ENCODE data around the gene SEZ6L. TPM values are rescaled to one million over a fixed set of nuclear protein-coding genes. Genes with fewer than 3 reads are reported as not detected.
A peak's percentile ranks its signal among the peaks of the same experiment; 100 is the strongest.

The SEZ6L gene
- total RNA-seq, 1 experiment from 2014 or later: 0.13 TPM

GRCh38 chr22:26134654-26135330 lies 34.5 kb upstream of the SEZ6L start:
- H2BK120ac ChIP-seq (ENCODE audit: low read depth, low read length, poor library complexity, severe bottlenecking): no peak overlapping the region
- H3K9me3 Mint-ChIP-seq: no peaks in the 10 kb centered on the region
- no peaks in the 10 kb centered on the region; the same call in 1 of the 2 replicates for H3K4me1 ChIP-seq (ENCODE audit: insufficient read depth, low read length)
- no peaks in the 10 kb centered on the region for H3K23me2 ChIP-seq (ENCODE audit: insufficient read length, low read depth, low read length, poor library complexity, severe bottlenecking)
- no peak overlapping the region for H3K4me2 ChIP-seq (ENCODE audit: insufficient read depth, insufficient read length, low read length)
- H3K4ac ChIP-seq (ENCODE audit: low read depth, low read length): no peak overlapping the region
- H3K56ac ChIP-seq (ENCODE audit: insufficient read length, low read depth, low read length): no peak overlapping the region
- no peaks in the 10 kb centered on the region for H3K9me3 ChIP-seq (ENCODE audit: control insufficient read depth, low read depth, low read length)
- H3T11ph ChIP-seq (ENCODE audit: low read length): no peak overlapping the region
- no peak overlapping the region for H4K5ac ChIP-seq (ENCODE audit: insufficient read length, low read depth, low read length)
- no peak overlapping the region for H3K23ac ChIP-seq (ENCODE audit: insufficient read length, low read depth, low read length)
- H4K20me1 ChIP-seq (ENCODE audit: control insufficient read depth, insufficient read depth, insufficient read length): no peaks in the 10 kb centered on the region
- no peak overlapping the region for H3K18ac ChIP-seq (ENCODE audit: insufficient read length, low read depth, low read length)
- H4K91ac ChIP-seq (ENCODE audit: insufficient read length, low read depth, low read length): no peak overlapping the region
- H2AFZ ChIP-seq (ENCODE audit: low read length): no peak overlapping the region
- DNase-seq: no peak
- TF ChIP-seq CTCF (conservative IDR thresholded peaks at IDR 0.05): peak; percentile 69
- H3K27ac Mint-ChIP-seq: no peak overlapping the region
- H3K27me3 Mint-ChIP-seq (ENCODE audit: low read depth): peaks cover 5% of the 10 kb centered on the region
- H3K27ac ChIP-seq (ENCODE audit: insufficient read length, low read depth, low read length): no peak overlapping the region
- no peak overlapping the region for H4K8ac ChIP-seq (replicated peaks; ENCODE audit: insufficient read length, low read depth, low read length)
- no peak overlapping the region for H2BK15ac ChIP-seq (ENCODE audit: low read depth, low read length)
- no peak overlapping the region for H2BK20ac ChIP-seq (ENCODE audit: low read depth, low read length, poor library complexity, severe bottlenecking)
- WGBS (ENCODE audit: extremely low coverage, insufficient read length, low lambda C conversion rate): no CpG with 5 or more reads among the region's 7 CpGs
- H3K36me3 Mint-ChIP-seq (ENCODE audit: insufficient read depth in 1 of 3, low read depth in 3 of 3): no peaks in the 10 kb centered on the region
- H3K79me1 ChIP-seq (ENCODE audit: insufficient read depth, low read depth, low read length, poor library complexity, severe bottlenecking): no peaks in the 10 kb centered on the region
- H3K14ac ChIP-seq (ENCODE audit: insufficient read depth, low read length): no peak overlapping the region
- no peaks in the 10 kb centered on the region for H3K27me3 ChIP-seq (ENCODE audit: insufficient read depth, low read length)
- no peak overlapping the region for H2BK5ac ChIP-seq (ENCODE audit: insufficient read length, low read length)
- peaks cover 9% of the 10 kb centered on the region in 2 experiments for H3K4me1 Mint-ChIP-seq
- no peak overlapping the region for H3K9ac ChIP-seq (ENCODE audit: extremely low read depth, insufficient read length, low read length)
- H3K79me2 ChIP-seq (ENCODE audit: insufficient read depth, low read length): no peaks in the 10 kb centered on the region
- H2BK12ac ChIP-seq (ENCODE audit: insufficient read length, low read depth, low read length): no peak overlapping the region
- no peak overlapping the region for H2AK5ac ChIP-seq (ENCODE audit: insufficient read length, low read length)
- no peak overlapping the region for H3K4me3 Mint-ChIP-seq
